ENCODE results near the gene ERBB2.
A peak's percentile ranks its signal among the peaks of the same experiment; 100 is the strongest.

ERBB2 gene

DNA sequence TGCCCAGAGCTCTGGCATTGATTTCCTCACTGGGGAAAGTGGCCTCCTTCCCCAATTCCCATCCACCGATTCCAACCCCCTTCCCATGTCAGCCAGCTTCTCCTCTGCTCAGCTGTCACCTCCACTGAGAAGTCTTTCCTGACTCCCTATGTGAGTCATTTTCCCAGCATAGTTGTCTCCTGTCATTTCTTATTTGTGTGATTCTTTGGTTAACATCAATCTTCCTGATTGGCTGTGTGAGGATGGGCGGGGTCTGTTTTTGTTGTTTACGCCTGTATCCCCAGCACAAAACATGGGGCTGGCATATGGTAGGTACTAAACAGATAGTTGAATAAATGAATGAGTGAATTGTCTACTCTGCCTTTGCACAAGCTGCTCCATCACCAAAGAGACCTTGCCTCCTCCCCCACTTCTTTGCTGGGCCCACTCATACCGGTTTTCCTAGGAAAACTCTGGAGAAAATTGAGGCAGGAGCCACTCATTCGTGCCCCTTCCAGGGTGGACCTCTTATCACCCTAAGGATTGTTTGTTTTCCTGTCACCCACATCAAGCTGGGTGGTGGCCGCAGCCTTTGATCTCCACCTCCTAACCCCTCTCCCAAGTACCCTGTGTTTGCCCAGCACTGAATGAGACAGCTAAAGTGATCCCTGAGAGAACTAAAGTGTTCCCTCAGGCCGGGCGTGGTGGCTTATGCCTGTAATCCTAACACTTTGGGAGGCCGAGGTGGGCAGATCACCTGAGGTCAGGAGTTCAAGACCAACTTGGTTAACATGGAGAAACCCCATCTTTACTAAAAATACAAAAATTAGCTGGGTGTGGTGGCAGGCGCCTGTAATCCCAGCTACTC is 36.7 kb downstream of the ERBB2 start:
- Histone ChIP-seq H3K14ac (ENCODE audit: low read length) (no peak overlapping the region), H3K9ac (ENCODE audit: low read depth, low read length, poor library complexity) (no peak overlapping the region), H2AFZ (ENCODE audit: low read length) (no peak overlapping the region), H3K4me1 (ENCODE audit: control insufficient read depth in 2 of 2, insufficient read depth in 1 of 2, low read depth in 1 of 2, low read length in 2 of 2) (peaks cover 14 to 20% of the 10 kb centered on the region in 2 donors), H3K18ac (ENCODE audit: low read length) (peak overlapping the region; percentile 67), H3K27ac (replicated peaks; ENCODE audit: low read length) (no peak overlapping the region), H2BK5ac (ENCODE audit: low read length) (no peak overlapping the region), H2AK5ac (ENCODE audit: low read depth, low read length) (no peak overlapping the region), H4K8ac (ENCODE audit: low read depth, low read length) (no peak overlapping the region), H3K79me1 (ENCODE audit: low read depth, low read length) (no peaks in the 10 kb centered on the region), H2BK15ac (ENCODE audit: low read length) (no peak overlapping the region), H3K4ac (ENCODE audit: low read length) (no peak overlapping the region), H3K36me3 (replicated peaks in 1 of 2; ENCODE audit: control insufficient read depth in 2 of 2, insufficient read depth in 2 of 2, low read length in 2 of 2) (no peaks in the 10 kb centered on the region), H3K9me3 (replicated peaks in 1 of 2; ENCODE audit: control insufficient read depth in 2 of 2, insufficient read depth in 1 of 2, low read depth in 1 of 2, low read length in 2 of 2) (no peaks in the 10 kb centered on the region), H3K4me3 (ENCODE audit: low read length in 2 of 2) (no peak overlapping the region), H2BK12ac (ENCODE audit: low read length) (no peak overlapping the region), H4K91ac (ENCODE audit: low read depth, low read length, poor library complexity) (no peak overlapping the region), H3K27me3 (ENCODE audit: control insufficient read depth in 3 of 3, insufficient read depth in 3 of 3, low read depth in 1 of 3, low read length in 3 of 3) (peaks cover 0 to 61% (median 26%) of the 10 kb centered on the region in 3 experiments), H3K4me2 (ENCODE audit: insufficient read depth, low read length, poor library complexity, severe bottlenecking) (no peak overlapping the region), H3K23ac (ENCODE audit: low read depth, low read length, poor library complexity) (no peak overlapping the region), H2BK120ac (ENCODE audit: low read depth, low read length) (no peak overlapping the region)
- DNase-seq (ENCODE audit: low spot score), result no peak
- WGBS, 2 donors (ENCODE audit: extremely low coverage in 2 of 2, insufficient read length in 2 of 2, insufficient replicate concordance in 1 of 2), result no CpG with 5 or more reads among the region's 10 CpGs

DNA sequence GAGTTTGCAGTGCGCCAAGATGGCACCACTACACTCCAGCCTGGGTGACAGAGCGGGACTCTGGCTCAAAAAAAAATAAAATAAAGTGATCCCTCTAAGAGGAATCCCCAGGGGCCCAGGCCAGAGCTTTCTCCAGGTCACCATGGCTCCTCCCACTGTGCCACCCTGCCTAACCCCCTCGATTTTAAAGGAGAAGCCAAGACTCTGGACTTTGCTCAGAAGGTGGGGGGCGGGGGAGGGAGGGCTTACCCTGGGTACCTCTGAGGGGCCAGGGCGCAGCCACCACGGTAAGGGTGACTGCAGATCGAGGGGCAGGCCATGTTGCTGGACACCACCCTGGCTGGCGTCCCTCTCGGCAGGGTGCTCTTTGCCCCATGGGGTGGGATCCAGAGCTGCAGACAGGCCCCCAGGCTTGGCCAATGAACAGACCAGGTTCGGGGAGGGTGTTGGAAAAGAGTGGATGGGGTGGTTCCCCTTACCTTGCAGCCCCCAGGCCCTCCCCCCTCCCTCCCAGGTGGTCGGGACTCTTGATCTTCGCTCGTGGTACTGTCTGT is 37.4 kb downstream of the ERBB2 start:
- H3K9ac ChIP-seq (ENCODE audit: low read depth, low read length, poor library complexity), result peak overlapping the region; percentile 7
- no peak overlapping the region for H3K4me3 ChIP-seq (ENCODE audit: low read length in 2 of 2)
- peaks cover 0 to 69% (median 26%) of the 10 kb centered on the region in 3 experiments for H3K27me3 ChIP-seq (ENCODE audit: control insufficient read depth in 3 of 3, insufficient read depth in 3 of 3, low read depth in 1 of 3, low read length in 3 of 3)
- H4K8ac ChIP-seq (ENCODE audit: low read depth, low read length), result no peak overlapping the region
- no peak overlapping the region for H3K14ac ChIP-seq (ENCODE audit: low read length)
- no peak overlapping the region for H3K27ac ChIP-seq (replicated peaks; ENCODE audit: low read length)
- no peak overlapping the region for H3K23ac ChIP-seq (ENCODE audit: low read depth, low read length, poor library complexity)
- H2BK5ac ChIP-seq (ENCODE audit: low read length), result no peak overlapping the region
- no peak overlapping the region for H2AFZ ChIP-seq (ENCODE audit: low read length)
- peaks cover 14 to 20% of the 10 kb centered on the region in 2 donors for H3K4me1 ChIP-seq (ENCODE audit: control insufficient read depth in 2 of 2, insufficient read depth in 1 of 2, low read depth in 1 of 2, low read length in 2 of 2)
- DNase-seq (ENCODE audit: low spot score), result no peak
- peak overlapping the region; percentile 94 for H3K4me2 ChIP-seq (ENCODE audit: insufficient read depth, low read length, poor library complexity, severe bottlenecking)
- H2BK12ac ChIP-seq (ENCODE audit: low read length), result no peak overlapping the region
- H2BK120ac ChIP-seq (ENCODE audit: low read depth, low read length), result no peak overlapping the region
- H3K4ac ChIP-seq (ENCODE audit: low read length), result no peak overlapping the region
- no peaks in the 10 kb centered on the region for H3K36me3 ChIP-seq (replicated peaks in 1 of 2; ENCODE audit: control insufficient read depth in 2 of 2, insufficient read depth in 2 of 2, low read length in 2 of 2)
- peak overlapping the region; percentile 53 for H3K18ac ChIP-seq (ENCODE audit: low read length)
- H4K91ac ChIP-seq (ENCODE audit: low read depth, low read length, poor library complexity), result no peak overlapping the region
- WGBS, 2 donors (ENCODE audit: extremely low coverage in 2 of 2, insufficient read length in 2 of 2, insufficient replicate concordance in 1 of 2), result no CpG with 5 or more reads among the region's 13 CpGs
- H3K79me1 ChIP-seq (ENCODE audit: low read depth, low read length), result no peaks in the 10 kb centered on the region
- peak overlapping the region; percentile 63 for H2BK15ac ChIP-seq (ENCODE audit: low read length)
- no peaks in the 10 kb centered on the region for H3K9me3 ChIP-seq (replicated peaks in 1 of 2; ENCODE audit: control insufficient read depth in 2 of 2, insufficient read depth in 1 of 2, low read depth in 1 of 2, low read length in 2 of 2)
- peak overlapping the region; percentile 73 for H2AK5ac ChIP-seq (ENCODE audit: low read depth, low read length)

DNA sequence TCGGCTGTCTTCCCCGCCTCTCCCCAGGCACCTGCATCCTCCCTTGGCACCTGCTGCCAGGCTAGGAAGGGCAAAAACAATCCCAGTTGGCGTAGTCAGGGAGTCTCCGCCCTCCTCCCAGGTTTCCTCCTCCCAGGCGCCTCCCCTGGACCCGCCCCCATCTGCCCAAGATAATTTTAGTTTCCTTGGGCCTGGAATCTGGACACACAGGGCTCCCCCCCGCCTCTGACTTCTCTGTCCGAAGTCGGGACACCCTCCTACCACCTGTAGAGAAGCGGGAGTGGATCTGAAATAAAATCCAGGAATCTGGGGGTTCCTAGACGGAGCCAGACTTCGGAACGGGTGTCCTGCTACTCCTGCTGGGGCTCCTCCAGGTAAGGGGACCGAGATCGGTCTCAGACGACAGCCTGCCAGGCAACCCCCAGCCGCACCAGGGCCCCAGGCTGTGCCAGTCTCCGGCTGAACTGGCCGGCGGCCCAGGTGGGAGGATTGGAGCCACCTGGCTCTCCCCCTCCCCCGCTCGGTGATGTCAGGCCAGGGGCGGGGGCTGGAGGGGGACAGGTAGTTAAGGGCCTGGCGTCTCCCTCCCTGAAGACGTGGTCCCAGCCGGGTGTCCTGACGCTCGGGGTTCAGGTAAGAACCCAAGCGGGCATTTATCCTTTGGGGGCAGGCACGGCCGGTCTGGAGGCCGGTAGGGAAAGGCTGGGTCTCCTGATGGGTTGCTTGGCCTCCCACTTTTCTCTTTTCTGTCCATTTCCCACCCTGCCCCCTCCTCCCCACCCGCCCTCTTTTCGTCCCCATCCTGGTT is 38.1 kb downstream of the ERBB2 start, which contains the start of gene GRB7:
TSS of gene GRB7 (plus strand) at position 179 of the 808 bp plus-strand sequence. CDS start 4,364 bp downstream, outside the sequence.
- Histone ChIP-seq H3K14ac (ENCODE audit: low read length) (no peak within 1 kb of the TSS), H2BK15ac (ENCODE audit: low read length) (peak within 1 kb of the TSS; percentile 63), H3K9ac (ENCODE audit: low read depth, low read length, poor library complexity) (peak within 1 kb of the TSS; percentile 7), H3K4me3 (ENCODE audit: low read length in 2 of 2) (peak within 1 kb of the TSS in 1 of 2 donors; percentile 76), H3K27ac (replicated peaks; ENCODE audit: low read length) (no peak within 1 kb of the TSS), H3K27me3 (ENCODE audit: control insufficient read depth in 3 of 3, insufficient read depth in 3 of 3, low read depth in 1 of 3, low read length in 3 of 3) (peaks cover 0 to 75% (median 26%) of the 10 kb centered on the region in 3 experiments), H2BK12ac (ENCODE audit: low read length) (no peak within 1 kb of the TSS), H3K79me1 (ENCODE audit: low read depth, low read length) (no peaks in the 10 kb centered on the region), H3K4me1 (ENCODE audit: control insufficient read depth in 2 of 2, insufficient read depth in 1 of 2, low read depth in 1 of 2, low read length in 2 of 2) (peaks cover 14 to 20% of the 10 kb centered on the region in 2 donors), H3K4me2 (ENCODE audit: insufficient read depth, low read length, poor library complexity, severe bottlenecking) (peak within 1 kb of the TSS; percentile 94), H3K36me3 (replicated peaks in 1 of 2; ENCODE audit: control insufficient read depth in 2 of 2, insufficient read depth in 2 of 2, low read length in 2 of 2) (no peaks in the 10 kb centered on the region), H2AFZ (ENCODE audit: low read length) (peak within 1 kb of the TSS; percentile 91), H3K18ac (ENCODE audit: low read length) (peak within 1 kb of the TSS; percentile 53), H2BK120ac (ENCODE audit: low read depth, low read length) (peak within 1 kb of the TSS; percentile 9), H4K8ac (ENCODE audit: low read depth, low read length) (no peak within 1 kb of the TSS), H2AK5ac (ENCODE audit: low read depth, low read length) (peak within 1 kb of the TSS; percentile 73), H3K9me3 (replicated peaks in 1 of 2; ENCODE audit: control insufficient read depth in 2 of 2, insufficient read depth in 1 of 2, low read depth in 1 of 2, low read length in 2 of 2) (no peaks in the 10 kb centered on the region), H3K4ac (ENCODE audit: low read length) (no peak within 1 kb of the TSS), H3K23ac (ENCODE audit: low read depth, low read length, poor library complexity) (peak within 1 kb of the TSS; percentile 81), H2BK5ac (ENCODE audit: low read length) (no peak within 1 kb of the TSS), H4K91ac (ENCODE audit: low read depth, low read length, poor library complexity) (no peak within 1 kb of the TSS)
- no peak for DNase-seq (ENCODE audit: low spot score)
- WGBS, 2 donors (ENCODE audit: extremely low coverage in 2 of 2, insufficient read length in 2 of 2, insufficient replicate concordance in 1 of 2), result no CpG with 5 or more reads among the region's 34 CpGs

Measured in neuronal stem cell (in vitro differentiated cells).